ENCODE measurements around the gene AVPI1. TPM values are rescaled to one million over a fixed set of nuclear protein-coding genes. Genes with fewer than 3 reads are reported as not detected.

The AVPI1 gene
- total RNA-seq, 1 donor = 101 TPM

DNA sequence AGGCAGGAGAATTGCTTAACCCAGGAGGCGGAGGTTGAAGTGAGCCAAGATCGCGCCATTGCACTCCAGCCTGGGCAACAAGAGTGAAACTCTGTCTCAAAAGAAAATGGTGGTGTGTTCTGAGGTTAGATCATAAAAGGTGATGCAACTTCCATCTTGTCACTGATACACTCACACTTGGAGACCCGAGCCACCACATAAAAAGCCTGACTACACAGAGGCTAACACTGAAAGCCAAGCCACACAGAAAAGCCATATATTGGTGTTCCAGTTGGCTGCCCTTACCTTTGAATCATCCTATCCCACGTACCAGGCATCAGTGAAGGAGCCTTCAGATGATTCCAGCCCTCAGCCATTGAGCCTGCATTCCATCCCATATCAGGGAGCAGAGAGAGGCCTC lies 57.8 kb downstream of the AVPI1 start:
- DNase-seq (ENCODE audit: insufficient read length, low spot score, missing footprints) = no peak
- no peaks in the 10 kb centered on the region for H3K9me3 ChIP-seq (ENCODE audit: low read depth, low read length)
- no peak overlapping the region for H3K4me3 ChIP-seq (ENCODE audit: insufficient read depth, low read length)
- TF ChIP-seq, protein P1, sequence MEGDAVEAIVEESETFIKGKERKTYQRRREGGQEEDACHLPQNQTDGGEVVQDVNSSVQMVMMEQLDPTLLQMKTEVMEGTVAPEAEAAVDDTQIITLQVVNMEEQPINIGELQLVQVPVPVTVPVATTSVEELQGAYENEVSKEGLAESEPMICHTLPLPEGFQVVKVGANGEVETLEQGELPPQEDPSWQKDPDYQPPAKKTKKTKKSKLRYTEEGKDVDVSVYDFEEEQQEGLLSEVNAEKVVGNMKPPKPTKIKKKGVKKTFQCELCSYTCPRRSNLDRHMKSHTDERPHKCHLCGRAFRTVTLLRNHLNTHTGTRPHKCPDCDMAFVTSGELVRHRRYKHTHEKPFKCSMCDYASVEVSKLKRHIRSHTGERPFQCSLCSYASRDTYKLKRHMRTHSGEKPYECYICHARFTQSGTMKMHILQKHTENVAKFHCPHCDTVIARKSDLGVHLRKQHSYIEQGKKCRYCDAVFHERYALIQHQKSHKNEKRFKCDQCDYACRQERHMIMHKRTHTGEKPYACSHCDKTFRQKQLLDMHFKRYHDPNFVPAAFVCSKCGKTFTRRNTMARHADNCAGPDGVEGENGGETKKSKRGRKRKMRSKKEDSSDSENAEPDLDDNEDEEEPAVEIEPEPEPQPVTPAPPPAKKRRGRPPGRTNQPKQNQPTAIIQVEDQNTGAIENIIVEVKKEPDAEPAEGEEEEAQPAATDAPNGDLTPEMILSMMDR (IDR thresholded peaks at IDR 0.05; ENCODE audit: extremely low read depth, low read depth, low read length) = no peak
- H3K27me3 ChIP-seq (ENCODE audit: insufficient read depth, low read length) = no peaks in the 10 kb centered on the region
- H4K20me1 ChIP-seq (ENCODE audit: insufficient read depth, low read length) = peaks cover 4% of the 10 kb centered on the region
- no peak overlapping the region for H3K4me2 ChIP-seq (ENCODE audit: insufficient read depth, low read length)
- H3K79me2 ChIP-seq (ENCODE audit: insufficient read depth, low read length) = peaks cover 20% of the 10 kb centered on the region
- H3K4me1 ChIP-seq (ENCODE audit: insufficient read depth, low read length) = peaks cover 4% of the 10 kb centered on the region
- no peaks in the 10 kb centered on the region for H3K36me3 ChIP-seq (ENCODE audit: insufficient read depth, low read length)
- H2AFZ ChIP-seq (ENCODE audit: low read length) = no peak overlapping the region
- no peak overlapping the region for H3K27ac ChIP-seq (ENCODE audit: low read depth, low read length)

DNA sequence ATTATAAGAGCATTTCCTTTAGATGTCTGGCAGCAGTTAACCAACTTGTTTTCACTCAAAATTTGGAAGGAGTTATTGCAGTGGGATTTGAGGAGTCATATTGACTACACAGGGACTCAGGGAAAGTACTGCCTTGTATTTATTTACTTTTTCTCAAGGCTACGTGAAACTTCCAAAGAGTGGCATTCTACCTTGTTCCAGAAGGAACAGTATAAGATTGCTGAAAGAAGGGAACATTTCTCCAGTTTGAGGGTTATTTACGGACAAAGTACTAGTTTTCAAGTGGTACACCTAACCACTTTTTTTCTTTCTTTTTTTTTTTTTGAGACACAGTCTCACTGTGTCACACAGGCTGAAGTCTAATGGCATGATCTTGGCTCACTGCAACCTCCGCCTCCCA lies 58.8 kb downstream of the AVPI1 start:
- no peak overlapping the region for H3K4me2 ChIP-seq (ENCODE audit: insufficient read depth, low read length)
- H3K27ac ChIP-seq (ENCODE audit: low read depth, low read length) = no peak overlapping the region
- H3K79me2 ChIP-seq (ENCODE audit: insufficient read depth, low read length) = peaks cover 20% of the 10 kb centered on the region
- H3K4me3 ChIP-seq (ENCODE audit: insufficient read depth, low read length) = no peak overlapping the region
- TF ChIP-seq, protein P1 (IDR thresholded peaks at IDR 0.05; ENCODE audit: extremely low read depth, low read depth, low read length) = no peak
- no peaks in the 10 kb centered on the region for H3K9me3 ChIP-seq (ENCODE audit: low read depth, low read length)
- no peak overlapping the region for H2AFZ ChIP-seq (ENCODE audit: low read length)
- H3K36me3 ChIP-seq (ENCODE audit: insufficient read depth, low read length) = no peaks in the 10 kb centered on the region
- H3K4me1 ChIP-seq (ENCODE audit: insufficient read depth, low read length) = no peaks in the 10 kb centered on the region
- no peaks in the 10 kb centered on the region for H3K27me3 ChIP-seq (ENCODE audit: insufficient read depth, low read length)
- DNase-seq (ENCODE audit: insufficient read length, low spot score, missing footprints) = no peak
- H4K20me1 ChIP-seq (ENCODE audit: insufficient read depth, low read length) = peaks cover 4% of the 10 kb centered on the region

DNA sequence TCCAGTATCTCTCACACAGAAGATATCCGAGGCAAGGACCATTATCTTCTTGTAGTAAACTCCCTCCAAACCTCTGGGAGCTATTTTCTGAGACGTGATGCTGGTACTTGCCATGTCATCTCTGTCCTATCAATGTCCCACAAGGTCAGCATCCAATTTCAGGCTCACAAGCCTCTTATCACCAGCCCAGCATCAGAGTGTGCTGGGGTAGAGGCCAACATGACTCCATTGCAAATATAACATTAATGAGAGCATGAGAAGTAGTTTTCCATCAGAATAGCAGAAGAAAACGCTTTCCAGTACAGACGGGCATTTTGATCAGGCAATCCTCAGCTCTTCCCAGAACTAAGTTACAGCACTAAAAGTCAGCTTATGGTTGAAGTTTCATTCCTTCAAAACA lies 59.3 kb downstream of the AVPI1 start:
- Histone ChIP-seq H3K4me1 (ENCODE audit: insufficient read depth, low read length) (no peaks in the 10 kb centered on the region), H3K27ac (ENCODE audit: low read depth, low read length) (no peak overlapping the region), H3K36me3 (ENCODE audit: insufficient read depth, low read length) (no peaks in the 10 kb centered on the region), H3K4me3 (ENCODE audit: insufficient read depth, low read length) (no peak overlapping the region), H3K4me2 (ENCODE audit: insufficient read depth, low read length) (no peak overlapping the region), H4K20me1 (ENCODE audit: insufficient read depth, low read length) (peaks cover 4% of the 10 kb centered on the region), H2AFZ (ENCODE audit: low read length) (no peak overlapping the region), H3K79me2 (ENCODE audit: insufficient read depth, low read length) (peaks cover 15% of the 10 kb centered on the region), H3K9me3 (ENCODE audit: low read depth, low read length) (no peaks in the 10 kb centered on the region), H3K27me3 (ENCODE audit: insufficient read depth, low read length) (no peaks in the 10 kb centered on the region)
- TF ChIP-seq, protein P1 (IDR thresholded peaks at IDR 0.05; ENCODE audit: extremely low read depth, low read depth, low read length) = no peak
- DNase-seq (ENCODE audit: insufficient read length, low spot score, missing footprints) = no peak

Other genes starting within 250 kb of the AVPI1 start
- gene EXOSC1, start 241.2 kb downstream of the AVPI1 start, total RNA-seq = 40.2 and 47.4 TPM in 2 replicates
- 39.8 and 45.1 TPM in 2 replicates for gene ZDHHC16, start 241.1 kb downstream of the AVPI1 start, total RNA-seq
- 60.4 and 63.0 TPM in 2 replicates for gene MMS19, start 188.8 kb downstream of the AVPI1 start, total RNA-seq
- gene UBTD1, start 188.3 kb downstream of the AVPI1 start, total RNA-seq = 29.0 and 32.7 TPM in 2 replicates
- 0.29 and 0.72 TPM in 2 replicates for gene ANKRD2, start 114.5 kb downstream of the AVPI1 start, total RNA-seq
- 1.4 and 2.7 TPM in 2 replicates for gene HOGA1, start 102.9 kb downstream of the AVPI1 start, total RNA-seq
- 0.29 and 0.36 TPM in 2 replicates for gene C10orf62, start 97.5 kb downstream of the AVPI1 start, total RNA-seq
- 4.0 and 7.7 TPM in 2 replicates for gene MORN4, start 53.7 kb downstream of the AVPI1 start, total RNA-seq
- 23.5 and 28.9 TPM in 2 replicates for gene PI4K2A, start 46.6 kb downstream of the AVPI1 start, total RNA-seq
- gene MARVELD1, start 26.5 kb upstream of the AVPI1 start, total RNA-seq = 56.6 and 57.5 TPM in 2 replicates
- gene ZFYVE27, start 49.9 kb upstream of the AVPI1 start, total RNA-seq = 16.5 and 19.9 TPM in 2 replicates
- not detected in 2 replicates for gene SFRP5, start 84.8 kb upstream of the AVPI1 start, total RNA-seq
- under 0.01 TPM in 1 of 2 replicates, not detected in the other for gene GOLGA7B, start 162.6 kb upstream of the AVPI1 start, total RNA-seq

Measured in osteoblast (primary cell).